ENCODE results near the gene FSD1. TPM values are rescaled to one million over a fixed set of nuclear protein-coding genes. Genes with fewer than 3 reads are reported as not detected.

FSD1 gene
- total RNA-seq, 2 donors from 2014 or later = 6.4 TPM; not detected in 1

- no peak for DNase-seq (ENCODE audit: low spot score)
- 54% methylated on average over 18 of the region's 18 CpGs for WGBS
- Histone ChIP-seq H3K27ac (no peak overlapping the region), H3K4me3 (no peak overlapping the region), H3K27me3 (replicated peaks; ENCODE audit: insufficient read depth) (peaks cover 4% of the 10 kb centered on the region), H3K9me3 (no peaks in the 10 kb centered on the region), H3K4me1 (replicated peaks) (no peaks in the 10 kb centered on the region), H3K36me3 (no peaks in the 10 kb centered on the region)
- intact Hi-C loops (cut with DNase I) = no loop called here
- TF ChIP-seq POLR2AphosphoS5 (IDR thresholded peaks at IDR 0.05) = no peak
- no peak for TF ChIP-seq POLR2A (IDR thresholded peaks at IDR 0.05)
- TF ChIP-seq, protein P1, sequence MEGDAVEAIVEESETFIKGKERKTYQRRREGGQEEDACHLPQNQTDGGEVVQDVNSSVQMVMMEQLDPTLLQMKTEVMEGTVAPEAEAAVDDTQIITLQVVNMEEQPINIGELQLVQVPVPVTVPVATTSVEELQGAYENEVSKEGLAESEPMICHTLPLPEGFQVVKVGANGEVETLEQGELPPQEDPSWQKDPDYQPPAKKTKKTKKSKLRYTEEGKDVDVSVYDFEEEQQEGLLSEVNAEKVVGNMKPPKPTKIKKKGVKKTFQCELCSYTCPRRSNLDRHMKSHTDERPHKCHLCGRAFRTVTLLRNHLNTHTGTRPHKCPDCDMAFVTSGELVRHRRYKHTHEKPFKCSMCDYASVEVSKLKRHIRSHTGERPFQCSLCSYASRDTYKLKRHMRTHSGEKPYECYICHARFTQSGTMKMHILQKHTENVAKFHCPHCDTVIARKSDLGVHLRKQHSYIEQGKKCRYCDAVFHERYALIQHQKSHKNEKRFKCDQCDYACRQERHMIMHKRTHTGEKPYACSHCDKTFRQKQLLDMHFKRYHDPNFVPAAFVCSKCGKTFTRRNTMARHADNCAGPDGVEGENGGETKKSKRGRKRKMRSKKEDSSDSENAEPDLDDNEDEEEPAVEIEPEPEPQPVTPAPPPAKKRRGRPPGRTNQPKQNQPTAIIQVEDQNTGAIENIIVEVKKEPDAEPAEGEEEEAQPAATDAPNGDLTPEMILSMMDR (IDR thresholded peaks at IDR 0.05) = no peak
Observed at GRCh38 chr19:4303819-4304537, 420 bp upstream of the FSD1 start.

GRCh38 chr19:4305257-4305612 is 837 bp downstream of the FSD1 start:
- no peak overlapping the region for H3K27ac ChIP-seq
- no peak for TF ChIP-seq POLR2A (IDR thresholded peaks at IDR 0.05)
- no peak for TF ChIP-seq POLR2AphosphoS5 (IDR thresholded peaks at IDR 0.05)
- TF ChIP-seq, protein P1 (IDR thresholded peaks at IDR 0.05) = no peak
- no peak for DNase-seq (ENCODE audit: low spot score)
- whole genome bisulfite sequencing = 80% methylated on average over 7 of the region's 7 CpGs
- H3K4me1 ChIP-seq (replicated peaks) = no peaks in the 10 kb centered on the region
- H3K9me3 ChIP-seq = no peaks in the 10 kb centered on the region
- H3K27me3 ChIP-seq (replicated peaks; ENCODE audit: insufficient read depth) = peaks cover 4% of the 10 kb centered on the region
- intact Hi-C loops (cut with DNase I) = no loop called here
- no peaks in the 10 kb centered on the region for H3K36me3 ChIP-seq
- no peak overlapping the region for H3K4me3 ChIP-seq

DNA sequence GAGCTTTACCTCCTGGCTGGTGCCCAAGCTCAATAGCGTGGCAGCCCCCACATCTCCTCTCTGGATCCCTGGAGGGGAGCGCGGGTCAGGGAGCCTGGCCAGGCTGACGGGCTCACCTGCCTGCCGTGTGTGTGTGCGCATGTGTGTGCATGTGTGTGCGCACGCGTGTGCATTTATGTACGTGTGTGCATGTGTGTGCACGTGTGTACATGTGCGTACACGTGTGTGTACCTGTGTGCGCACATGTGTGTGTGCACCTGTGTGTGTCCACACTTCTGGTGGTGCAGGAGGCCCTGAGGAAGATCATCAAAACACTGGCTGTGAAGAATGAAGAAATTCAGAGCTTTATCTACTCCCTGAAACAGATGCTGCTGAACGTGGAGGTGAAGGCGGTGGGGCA is 1.3 kb downstream of the FSD1 start:
- Histone ChIP-seq H3K9me3 (no peaks in the 10 kb centered on the region), H3K27me3 (replicated peaks; ENCODE audit: insufficient read depth) (peaks cover 4% of the 10 kb centered on the region), H3K27ac (no peak overlapping the region), H3K4me1 (replicated peaks) (no peaks in the 10 kb centered on the region), H3K4me3 (no peak overlapping the region), H3K36me3 (no peaks in the 10 kb centered on the region)
- TF ChIP-seq, protein P1 (IDR thresholded peaks at IDR 0.05) = no peak
- no peak for TF ChIP-seq POLR2AphosphoS5 (IDR thresholded peaks at IDR 0.05)
- TF ChIP-seq POLR2A (IDR thresholded peaks at IDR 0.05) = no peak
- intact Hi-C loops (cut with DNase I) = no loop called here
- 83% methylated on average over 16 of the region's 16 CpGs for WGBS
- no peak for DNase-seq (ENCODE audit: low spot score)

GRCh38 chr19:4310247-4311121 is 6.1 kb downstream of the FSD1 start:
- no peak for DNase-seq (ENCODE audit: low spot score)
- Histone ChIP-seq H3K36me3 (no peaks in the 10 kb centered on the region), H3K27ac (no peak overlapping the region), H3K27me3 (replicated peaks; ENCODE audit: insufficient read depth) (no peaks in the 10 kb centered on the region), H3K9me3 (no peaks in the 10 kb centered on the region), H3K4me3 (no peak overlapping the region), H3K4me1 (replicated peaks) (no peaks in the 10 kb centered on the region)
- no peak for TF ChIP-seq POLR2AphosphoS5 (IDR thresholded peaks at IDR 0.05)
- TF ChIP-seq, protein P1 (IDR thresholded peaks at IDR 0.05) = no peak
- TF ChIP-seq POLR2A (IDR thresholded peaks at IDR 0.05) = no peak
- intact Hi-C loops (cut with DNase I) = no loop called here
- 93% methylated on average over 22 of the region's 22 CpGs for WGBS

Data from prostate gland (tissue), 2 donors.